ENCODE measurements around the gene EIF2B1.
A peak's percentile ranks its signal among the peaks of the same experiment; 100 is the strongest.

EIF2B1 gene

GRCh38 chr12:123621101-123621500 is 12.4 kb downstream of the EIF2B1 start:
- H3K36me3 ChIP-seq (ENCODE audit: control insufficient read depth in 4 of 4, insufficient read depth in 4 of 4, low read length in 3 of 4) = peaks cover 27 to 84% (median 62%) of the 10 kb centered on the region in 4 experiments
- DNase-seq = no peak
- H3K27me3 ChIP-seq (replicated peaks in 2 of 5; ENCODE audit: control insufficient read depth in 4 of 5, insufficient read depth in 5 of 5, low read length in 4 of 5) = no peaks in the 10 kb centered on the region
- POLR2A ChIA-PET = no interaction called here
- H3K27ac ChIP-seq (ENCODE audit: insufficient read depth in 1 of 2, low read depth in 1 of 2, low read length in 2 of 2, poor library complexity in 1 of 2, severe bottlenecking in 2 of 2) = no peak overlapping the region
- WGBS (ENCODE audit: insufficient coverage) = 90% methylated on average over 6 of the region's 8 CpGs
- CTCF ChIA-PET = interaction anchor here (0.7 to 1.9 kb wide), 4 partner anchors 18 to 124 kb away, joined by 3 to 7 read pairs (median 4); partner anchors contain the start of gene DDX55
- no peak overlapping the region for H3K4me3 ChIP-seq (ENCODE audit: control insufficient read depth in 1 of 7, extremely low read depth in 1 of 7, insufficient read depth in 4 of 7, low read depth in 2 of 7, low read length in 6 of 7)
- no peaks in the 10 kb centered on the region for H3K4me1 ChIP-seq (ENCODE audit: control extremely low read depth in 1 of 4, control insufficient read depth in 4 of 4, insufficient read depth in 4 of 4, low read length in 3 of 4)
- no peaks in the 10 kb centered on the region for H3K9me3 ChIP-seq (ENCODE audit: control extremely low read depth in 1 of 5, control insufficient read depth in 4 of 5, insufficient read depth in 2 of 5, low read depth in 1 of 5, low read length in 4 of 5)

GRCh38 chr12:123617580-123617979 is 15.9 kb downstream of the EIF2B1 start:
- no peaks in the 10 kb centered on the region for H3K4me1 ChIP-seq (ENCODE audit: control extremely low read depth in 1 of 4, control insufficient read depth in 4 of 4, insufficient read depth in 4 of 4, low read length in 3 of 4)
- no peaks in the 10 kb centered on the region for H3K9me3 ChIP-seq (ENCODE audit: control extremely low read depth in 1 of 5, control insufficient read depth in 4 of 5, insufficient read depth in 2 of 5, low read depth in 1 of 5, low read length in 4 of 5)
- no peaks in the 10 kb centered on the region for H3K27me3 ChIP-seq (replicated peaks in 2 of 5; ENCODE audit: control insufficient read depth in 4 of 5, insufficient read depth in 5 of 5, low read length in 4 of 5)
- peak overlapping the region in 1 of 2 experiments; percentile 31 for H3K27ac ChIP-seq (ENCODE audit: insufficient read depth in 1 of 2, low read depth in 1 of 2, low read length in 2 of 2, poor library complexity in 1 of 2, severe bottlenecking in 2 of 2)
- H3K36me3 ChIP-seq (ENCODE audit: control insufficient read depth in 4 of 4, insufficient read depth in 4 of 4, low read length in 3 of 4) = peaks cover 43 to 91% (median 69%) of the 10 kb centered on the region in 4 experiments
- WGBS (ENCODE audit: insufficient coverage) = 94% methylated on average over 10 of the region's 13 CpGs
- CTCF ChIA-PET = interaction anchor here (0.7 to 1.3 kb wide), 4 partner anchors 9 to 352 kb away, joined by 3 to 4 read pairs (median 4); no protein-coding TSS in a partner anchor
- DNase-seq = no peak
- no peak overlapping the region for H3K4me3 ChIP-seq (ENCODE audit: control insufficient read depth in 1 of 7, extremely low read depth in 1 of 7, insufficient read depth in 4 of 7, low read depth in 2 of 7, low read length in 6 of 7)
- POLR2A ChIA-PET = interaction anchor here (0.6 kb wide), 2 partner anchors 240 to 456 kb away, joined by 3 read pairs; no protein-coding TSS in a partner anchor

GRCh38 chr12:123617144-123617543 is 16.3 kb downstream of the EIF2B1 start:
- ChIA-PET POLR2A (no interaction called here), CTCF (no interaction called here)

GRCh38 chr12:123614531-123614930 is 19.0 kb downstream of the EIF2B1 start:
- Histone ChIP-seq H3K27ac (ENCODE audit: insufficient read depth in 1 of 2, low read depth in 1 of 2, low read length in 2 of 2, poor library complexity in 1 of 2, severe bottlenecking in 2 of 2) (no peak overlapping the region), H3K36me3 (ENCODE audit: control insufficient read depth in 4 of 4, insufficient read depth in 4 of 4, low read length in 3 of 4) (peaks cover 30 to 88% (median 70%) of the 10 kb centered on the region in 4 experiments), H3K27me3 (replicated peaks in 2 of 5; ENCODE audit: control insufficient read depth in 4 of 5, insufficient read depth in 5 of 5, low read length in 4 of 5) (no peaks in the 10 kb centered on the region), H3K9me3 (ENCODE audit: control extremely low read depth in 1 of 5, control insufficient read depth in 4 of 5, insufficient read depth in 2 of 5, low read depth in 1 of 5, low read length in 4 of 5) (no peaks in the 10 kb centered on the region), H3K4me3 (ENCODE audit: control insufficient read depth in 1 of 7, extremely low read depth in 1 of 7, insufficient read depth in 4 of 7, low read depth in 2 of 7, low read length in 6 of 7) (no peak overlapping the region), H3K4me1 (ENCODE audit: control extremely low read depth in 1 of 4, control insufficient read depth in 4 of 4, insufficient read depth in 4 of 4, low read length in 3 of 4) (no peaks in the 10 kb centered on the region)
- no peak for DNase-seq
- 81% methylated on average over 4 of the region's 4 CpGs for WGBS (ENCODE audit: insufficient coverage)
- POLR2A ChIA-PET = no interaction called here
- CTCF ChIA-PET = no interaction called here

More at GRCh38 chr12:123617144-123617543, 16.3 kb downstream of the EIF2B1 start:
- H3K27ac ChIP-seq (ENCODE audit: insufficient read depth in 1 of 2, low read depth in 1 of 2, low read length in 2 of 2, poor library complexity in 1 of 2, severe bottlenecking in 2 of 2) = no peak overlapping the region
- no peak for DNase-seq
- no peaks in the 10 kb centered on the region for H3K9me3 ChIP-seq (ENCODE audit: control extremely low read depth in 1 of 5, control insufficient read depth in 4 of 5, insufficient read depth in 2 of 5, low read depth in 1 of 5, low read length in 4 of 5)
- H3K4me3 ChIP-seq (ENCODE audit: control insufficient read depth in 1 of 7, extremely low read depth in 1 of 7, insufficient read depth in 4 of 7, low read depth in 2 of 7, low read length in 6 of 7) = no peak overlapping the region
- H3K27me3 ChIP-seq (replicated peaks in 2 of 5; ENCODE audit: control insufficient read depth in 4 of 5, insufficient read depth in 5 of 5, low read length in 4 of 5) = no peaks in the 10 kb centered on the region
- no CpG with 5 or more reads among the region's 3 CpGs for WGBS (ENCODE audit: insufficient coverage)
- H3K4me1 ChIP-seq (ENCODE audit: control extremely low read depth in 1 of 4, control insufficient read depth in 4 of 4, insufficient read depth in 4 of 4, low read length in 3 of 4) = no peaks in the 10 kb centered on the region
- H3K36me3 ChIP-seq (ENCODE audit: control insufficient read depth in 4 of 4, insufficient read depth in 4 of 4, low read length in 3 of 4) = peaks cover 39 to 91% (median 70%) of the 10 kb centered on the region in 4 experiments

DNA sequence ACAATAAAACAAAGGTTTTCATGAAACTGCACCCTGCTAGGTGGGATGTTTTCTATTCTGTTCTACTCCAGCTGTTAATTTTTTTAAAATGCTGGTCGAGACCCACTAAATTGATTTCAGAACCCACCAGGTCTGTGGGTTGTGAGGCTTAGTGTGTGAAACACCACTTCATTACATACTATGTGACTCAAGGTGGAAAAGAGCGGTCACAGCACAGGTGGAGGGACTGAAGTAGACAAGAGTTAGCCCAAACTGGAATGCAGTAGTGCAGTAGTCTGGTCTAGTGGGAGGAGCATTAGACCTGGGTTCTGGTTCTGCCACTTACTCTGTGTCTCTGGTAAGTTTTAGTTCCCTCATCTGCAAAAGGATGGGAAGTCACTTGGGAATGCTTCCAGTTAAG is 19.4 kb downstream of the EIF2B1 start:
- Histone ChIP-seq H3K27me3 (replicated peaks in 2 of 5; ENCODE audit: control insufficient read depth in 4 of 5, insufficient read depth in 5 of 5, low read length in 4 of 5) (no peaks in the 10 kb centered on the region), H3K27ac (ENCODE audit: insufficient read depth in 1 of 2, low read depth in 1 of 2, low read length in 2 of 2, poor library complexity in 1 of 2, severe bottlenecking in 2 of 2) (no peak overlapping the region), H3K4me1 (ENCODE audit: control extremely low read depth in 1 of 4, control insufficient read depth in 4 of 4, insufficient read depth in 4 of 4, low read length in 3 of 4) (no peaks in the 10 kb centered on the region), H3K4me3 (ENCODE audit: control insufficient read depth in 1 of 7, extremely low read depth in 1 of 7, insufficient read depth in 4 of 7, low read depth in 2 of 7, low read length in 6 of 7) (no peak overlapping the region), H3K36me3 (ENCODE audit: control insufficient read depth in 4 of 4, insufficient read depth in 4 of 4, low read length in 3 of 4) (peaks cover 30 to 88% (median 70%) of the 10 kb centered on the region in 4 experiments), H3K9me3 (ENCODE audit: control extremely low read depth in 1 of 5, control insufficient read depth in 4 of 5, insufficient read depth in 2 of 5, low read depth in 1 of 5, low read length in 4 of 5) (no peaks in the 10 kb centered on the region)
- ChIA-PET CTCF (no interaction called here), POLR2A (no interaction called here)
- WGBS (ENCODE audit: insufficient coverage) = 100% methylated on average over 1 of the region's 2 CpGs
- DNase-seq = no peak

DNA sequence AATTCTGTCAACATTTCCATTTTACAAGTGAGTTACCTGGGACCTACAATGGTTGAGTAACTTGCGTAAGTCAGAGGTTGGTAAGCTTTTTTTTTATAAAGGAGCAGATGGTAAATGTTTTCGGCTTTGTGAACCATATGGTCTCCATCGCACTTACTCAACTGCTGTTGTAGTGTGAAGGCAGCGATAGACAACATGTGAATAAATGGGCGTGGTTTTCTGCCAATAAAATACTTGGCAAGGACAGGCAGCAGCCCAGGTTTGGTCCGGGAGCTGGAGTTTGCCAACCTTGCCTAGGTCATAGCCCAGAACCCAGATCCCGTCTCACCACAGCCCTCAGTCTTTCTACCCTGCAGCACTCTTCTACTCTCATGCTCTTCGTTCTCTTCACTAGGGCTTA is 25.3 kb downstream of the EIF2B1 start:
- Histone ChIP-seq H3K4me3 (ENCODE audit: control insufficient read depth in 1 of 7, extremely low read depth in 1 of 7, insufficient read depth in 4 of 7, low read depth in 2 of 7, low read length in 6 of 7) (no peak overlapping the region), H3K9me3 (ENCODE audit: control extremely low read depth in 1 of 5, control insufficient read depth in 4 of 5, insufficient read depth in 2 of 5, low read depth in 1 of 5, low read length in 4 of 5) (no peaks in the 10 kb centered on the region), H3K27ac (ENCODE audit: insufficient read depth in 1 of 2, low read depth in 1 of 2, low read length in 2 of 2, poor library complexity in 1 of 2, severe bottlenecking in 2 of 2) (no peak overlapping the region), H3K36me3 (ENCODE audit: control insufficient read depth in 4 of 4, insufficient read depth in 4 of 4, low read length in 3 of 4) (peaks cover 13 to 81% (median 65%) of the 10 kb centered on the region in 4 experiments), H3K27me3 (replicated peaks in 2 of 5; ENCODE audit: control insufficient read depth in 4 of 5, insufficient read depth in 5 of 5, low read length in 4 of 5) (no peaks in the 10 kb centered on the region), H3K4me1 (ENCODE audit: control extremely low read depth in 1 of 4, control insufficient read depth in 4 of 4, insufficient read depth in 4 of 4, low read length in 3 of 4) (peaks cover 0 to 5% (median 2%) of the 10 kb centered on the region in 4 experiments)
- CTCF ChIA-PET = interaction anchor here (1.0 to 1.6 kb wide), 3 partner anchors 10 to 28 kb away, joined by 3 read pairs; no protein-coding TSS in a partner anchor
- no peak for DNase-seq
- POLR2A ChIA-PET = no interaction called here
- 100% methylated on average over 6 of the region's 8 CpGs for WGBS (ENCODE audit: insufficient coverage)

DNA sequence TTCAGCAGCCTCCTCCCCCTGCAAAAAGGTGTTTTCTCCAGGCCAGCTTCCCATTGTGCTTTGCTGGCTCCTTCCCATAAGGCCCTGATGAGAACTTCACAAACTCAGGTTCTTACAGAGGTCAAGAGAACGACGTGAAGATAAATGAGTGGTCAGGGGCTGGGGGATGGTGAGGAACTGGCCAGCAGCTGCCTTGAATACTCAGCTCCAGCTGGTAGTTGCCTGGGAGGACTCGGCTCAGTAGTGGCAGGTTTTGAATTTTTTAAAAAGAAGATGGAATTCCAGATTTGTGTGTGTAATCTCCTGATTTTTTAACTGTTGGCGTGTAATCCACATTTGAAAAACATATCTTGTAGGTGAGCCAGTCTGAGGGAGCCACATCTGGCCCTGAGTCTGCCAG is 25.7 kb downstream of the EIF2B1 start:
- Histone ChIP-seq H3K4me1 (ENCODE audit: control extremely low read depth in 1 of 4, control insufficient read depth in 4 of 4, insufficient read depth in 4 of 4, low read length in 3 of 4) (peaks cover 3 to 9% (median 6%) of the 10 kb centered on the region in 4 experiments), H3K4me3 (ENCODE audit: control insufficient read depth in 1 of 7, extremely low read depth in 1 of 7, insufficient read depth in 4 of 7, low read depth in 2 of 7, low read length in 6 of 7) (no peak overlapping the region), H3K27me3 (replicated peaks in 2 of 5; ENCODE audit: control insufficient read depth in 4 of 5, insufficient read depth in 5 of 5, low read length in 4 of 5) (no peaks in the 10 kb centered on the region), H3K36me3 (ENCODE audit: control insufficient read depth in 4 of 4, insufficient read depth in 4 of 4, low read length in 3 of 4) (peaks cover 13 to 76% (median 62%) of the 10 kb centered on the region in 4 experiments), H3K9me3 (ENCODE audit: control extremely low read depth in 1 of 5, control insufficient read depth in 4 of 5, insufficient read depth in 2 of 5, low read depth in 1 of 5, low read length in 4 of 5) (no peaks in the 10 kb centered on the region), H3K27ac (ENCODE audit: insufficient read depth in 1 of 2, low read depth in 1 of 2, low read length in 2 of 2, poor library complexity in 1 of 2, severe bottlenecking in 2 of 2) (no peak overlapping the region)
- CTCF ChIA-PET = interaction anchor here (1.0 to 1.6 kb wide), 3 partner anchors 10 to 28 kb away, joined by 3 read pairs; no protein-coding TSS in a partner anchor
- WGBS (ENCODE audit: insufficient coverage) = 100% methylated on average over 4 of the region's 4 CpGs
- POLR2A ChIA-PET = no interaction called here
- no peak for DNase-seq
